Stomach (tissue), 4 donors: ENCODE results near the gene SLC16A6.

Source experiments
- EP300 ChIP-seq: sonication (generic); formaldehyde crosslinking; IDR thresholded peaks from one replicate; pipeline ENCODE4 v1.6.1; 2017; ENCODE audit warnings: antibody characterized with exemption
- POLR2A ChIP-seq, 4 donors: fragments of 450-650 bp; IDR thresholded peaks; one replicate each; pipeline ENCODE4 v1.6.1; 2016; ENCODE audit warnings: antibody characterized with exemption in 4 of 4, control low read depth in 2 of 4, mild to moderate bottlenecking in 1 of 4, moderate library complexity in 1 of 4
- POLR2AphosphoS5 ChIP-seq, 3 donors: sonication (generic); formaldehyde crosslinking; IDR thresholded peaks; one replicate each; pipeline ENCODE4 v1.6.1; 2016; ENCODE audit warnings: antibody characterized with exemption in 3 of 3
- TF ChIP-seq, protein P1 (sequence below), 7 experiments: fragments of 450-650 bp in 4 of 7; fragments of 200-600 bp in 3 of 7; sonication (generic) in 3 of 7; IDR thresholded peaks; one replicate each; pipeline ENCODE4 v1.5.1; 2016 to 2019; ENCODE audit warnings: antibody characterized with exemption in 7 of 7, control low read depth in 2 of 7, mild to moderate bottlenecking in 1 of 7

GRCh38 chr17:68248891-68249290, 42.0 kb downstream of the SLC16A6 start:
- TF ChIP-seq, protein P1, sequence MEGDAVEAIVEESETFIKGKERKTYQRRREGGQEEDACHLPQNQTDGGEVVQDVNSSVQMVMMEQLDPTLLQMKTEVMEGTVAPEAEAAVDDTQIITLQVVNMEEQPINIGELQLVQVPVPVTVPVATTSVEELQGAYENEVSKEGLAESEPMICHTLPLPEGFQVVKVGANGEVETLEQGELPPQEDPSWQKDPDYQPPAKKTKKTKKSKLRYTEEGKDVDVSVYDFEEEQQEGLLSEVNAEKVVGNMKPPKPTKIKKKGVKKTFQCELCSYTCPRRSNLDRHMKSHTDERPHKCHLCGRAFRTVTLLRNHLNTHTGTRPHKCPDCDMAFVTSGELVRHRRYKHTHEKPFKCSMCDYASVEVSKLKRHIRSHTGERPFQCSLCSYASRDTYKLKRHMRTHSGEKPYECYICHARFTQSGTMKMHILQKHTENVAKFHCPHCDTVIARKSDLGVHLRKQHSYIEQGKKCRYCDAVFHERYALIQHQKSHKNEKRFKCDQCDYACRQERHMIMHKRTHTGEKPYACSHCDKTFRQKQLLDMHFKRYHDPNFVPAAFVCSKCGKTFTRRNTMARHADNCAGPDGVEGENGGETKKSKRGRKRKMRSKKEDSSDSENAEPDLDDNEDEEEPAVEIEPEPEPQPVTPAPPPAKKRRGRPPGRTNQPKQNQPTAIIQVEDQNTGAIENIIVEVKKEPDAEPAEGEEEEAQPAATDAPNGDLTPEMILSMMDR (IDR thresholded peaks at IDR 0.05): no peak
- no peak for TF ChIP-seq EP300
- TF ChIP-seq POLR2A (IDR thresholded peaks at IDR 0.05): no peak
- no peak for TF ChIP-seq POLR2AphosphoS5 (IDR thresholded peaks at IDR 0.05)
